Bronchial epithelial cell (primary cell): Measurements from ENCODE around the gene TCAIM. TPM values are rescaled to one million over a fixed set of nuclear protein-coding genes. Genes with fewer than 3 reads are reported as not detected.
A peak's percentile ranks its signal among the peaks of the same experiment; 100 is the strongest.

Experiments
- DNase-seq: peaks from one replicate; pipeline ENCODE4 v3.0.0-alpha.2; 2010; ENCODE audit warnings: low read depth
- FAIRE-seq: peaks from 2 replicates; lab custom pipeline; 2011; peaks lifted over from hg19 to GRCh38; lab: Jason Lieb, UNC
- H3K27me3 ChIP-seq: 2 replicates; pipeline ENCODE4 v1.5.1; 2011; ENCODE audit warnings: low read length; ENCODE audit not compliant: control insufficient read depth, insufficient read depth
- H3K36me3 ChIP-seq: 2 replicates; pipeline ENCODE4 v1.5.1; 2011; ENCODE audit warnings: low read length; ENCODE audit not compliant: control insufficient read depth, insufficient read depth
- H3K4me3 ChIP-seq: 2 replicates; pipeline ENCODE4 v1.5.1; 2011; ENCODE audit warnings: mild to moderate bottlenecking, low read depth, low read length, control low read depth
- CTCF ChIP-seq: IDR thresholded peaks from 2 replicates; pipeline ENCODE4 v1.5.1; 2011; ENCODE audit warnings: mild to moderate bottlenecking, moderate library complexity, low read length, control low read depth, inconsistent platforms; ENCODE audit not compliant: insufficient read depth, severe bottlenecking
- total RNA-seq: library from RNA; depleted of rRNA; stranded (reverse); fragments of >200 nt; gene quantifications from 2 replicates; pipeline ENCODE4 v1.2.1, GENCODE V29; 2014

Gene TCAIM
- total RNA-seq, 1 donor from 2014 or later: 32.9 TPM

- no peak for TF ChIP-seq CTCF
- no peaks in the 10 kb centered on the region for H3K36me3 ChIP-seq
- no peak overlapping the region for H3K4me3 ChIP-seq
- FAIRE-seq (no peak), DNase-seq (peak; percentile 25)
- no peaks in the 10 kb centered on the region for H3K27me3 ChIP-seq
Measured at GRCh38 chr3:44326019-44326418, 12.5 kb upstream of the TCAIM start.

- no peak for TF ChIP-seq CTCF
- no peak for DNase-seq
- FAIRE-seq: no peak
- Histone ChIP-seq H3K4me3 (no peak overlapping the region), H3K36me3 (no peaks in the 10 kb centered on the region), H3K27me3 (no peaks in the 10 kb centered on the region)
Measured at GRCh38 chr3:44326515-44326914, 12.1 kb upstream of the TCAIM start.

GRCh38 chr3:44329946-44330345, 8.6 kb upstream of the TCAIM start:
- DNase-seq (no peak), FAIRE-seq (no peak)
- TF ChIP-seq CTCF: no peak
- Histone ChIP-seq H3K36me3 (no peaks in the 10 kb centered on the region), H3K4me3 (no peak overlapping the region), H3K27me3 (no peaks in the 10 kb centered on the region)

- no peaks in the 10 kb centered on the region for H3K27me3 ChIP-seq
- DNase-seq (no peak), FAIRE-seq (no peak)
- H3K36me3 ChIP-seq: no peaks in the 10 kb centered on the region
- no peak for TF ChIP-seq CTCF
- H3K4me3 ChIP-seq: no peak overlapping the region
Measured at GRCh38 chr3:44330444-44330843, 8.1 kb upstream of the TCAIM start.

- no peak for DNase-seq
- Histone ChIP-seq H3K4me3 (no peak overlapping the region), H3K27me3 (no peaks in the 10 kb centered on the region), H3K36me3 (no peaks in the 10 kb centered on the region)
- no peak for TF ChIP-seq CTCF
- FAIRE-seq: no peak
Measured at GRCh38 chr3:44334326-44334725, 4.2 kb upstream of the TCAIM start.

GRCh38 chr3:44337248-44337785, 1.2 kb upstream of the TCAIM start:
- no peak for FAIRE-seq
- Histone ChIP-seq H3K4me3 (peak overlapping the region; percentile 78), H3K36me3 (no peaks in the 10 kb centered on the region), H3K27me3 (no peaks in the 10 kb centered on the region)
- TF ChIP-seq CTCF: no peak
- no peak for DNase-seq
